Activated CD8-positive, alpha-beta T cell treated with anti-CD3 and anti-CD28 coated beads, Interleukin-2, amount 10 ng/mL, durations not matched to agents 7 days and 5 days (primary cell): ENCODE measurements around the gene SLC38A10. TPM values are rescaled to one million over a fixed set of nuclear protein-coding genes. Genes with fewer than 3 reads are reported as not detected.
"Not testable (repeated sequence)": the region's sequence is repeated elsewhere in the genome, so short reads cannot be mapped to it uniquely, and the experiment has no call there.

ENCODE experiments used
- ATAC-seq: fragments of 150-1000 bp; cut with Tn5 transposase; one replicate; pipeline ENCODE4 v1.10.0; 2021; ENCODE audit warnings: moderate library complexity
- CTCF ChIA-PET: fragments of 350-600 bp; sonication (Branson Sonifier 250); formaldehyde crosslinking; loops from one replicate; lab custom pipeline; 2021; ENCODE audit warnings: antibody characterized with exemption; lab: Charles Lee
- POLR2A ChIA-PET: fragments of 350-600 bp; sonication (Branson Sonifier 250); formaldehyde crosslinking; loops from one replicate; lab custom pipeline; 2021; ENCODE audit warnings: antibody characterized with exemption; lab: Charles Lee
- DNase-seq: peaks from one replicate; pipeline ENCODE4 v3.0.0-alpha.2; 2020
- H3K27ac Mint-ChIP-seq: one replicate; pipeline ENCODE4 v1.8.0; 2021; ENCODE audit warnings: mild to moderate bottlenecking, mixed read lengths
- H3K27me3 Mint-ChIP-seq: one replicate; pipeline ENCODE4 v1.8.0; 2021; ENCODE audit warnings: low read depth, mixed read lengths
- H3K36me3 Mint-ChIP-seq: one replicate; pipeline ENCODE4 v1.8.0; 2021; ENCODE audit warnings: low read depth, mixed read lengths
- H3K4me1 Mint-ChIP-seq: one replicate; pipeline ENCODE4 v1.8.0; 2021; ENCODE audit warnings: low read depth, mixed read lengths
- H3K4me3 Mint-ChIP-seq: one replicate; pipeline ENCODE4 v1.8.0; 2021; ENCODE audit warnings: mild to moderate bottlenecking, mixed read lengths
- H3K9me3 Mint-ChIP-seq: one replicate; pipeline ENCODE4 v1.8.0; 2022; ENCODE audit warnings: mixed read lengths; ENCODE audit not compliant: insufficient read depth
- total RNA-seq, 2 experiments: library from RNA; stranded (reverse); gene quantifications; one replicate each; pipeline ENCODE4 v1.2.3, GENCODE V29; 2021

SLC38A10 gene
- total RNA-seq, 2 experiments from 2014 or later: 78.5 to 83.5 TPM

DNA sequence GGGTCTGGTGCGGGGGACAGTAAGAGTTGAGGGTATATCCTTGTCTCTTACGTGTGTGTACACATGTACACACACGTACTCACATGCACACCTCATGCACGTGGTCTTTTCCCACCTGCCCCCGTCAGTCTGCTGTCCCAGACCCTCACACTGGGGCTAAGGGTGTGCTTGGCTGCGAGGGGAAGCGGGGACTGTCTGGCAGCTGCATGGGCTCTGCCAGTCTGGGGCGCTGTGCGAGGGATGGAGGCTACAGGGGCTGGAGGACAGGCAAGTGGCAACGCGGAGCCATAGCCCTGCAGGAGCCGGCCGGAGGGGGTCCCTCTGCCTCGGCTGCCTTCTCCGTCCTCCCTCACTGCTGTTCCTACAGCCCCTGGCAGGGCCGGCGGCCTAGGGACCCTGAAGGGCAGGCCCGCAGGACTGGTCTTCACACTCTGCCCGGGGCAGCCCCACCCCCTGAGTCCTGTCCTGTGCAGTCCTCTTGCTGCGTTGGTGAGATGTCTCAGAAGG lies 20.8 kb upstream of the SLC38A10 start:
- H3K27me3 Mint-ChIP-seq: peaks cover 3% of the 10 kb centered on the region
- H3K4me1 Mint-ChIP-seq: no peaks in the 10 kb centered on the region
- H3K4me3 Mint-ChIP-seq: no peak overlapping the region
- no peak overlapping the region for H3K27ac Mint-ChIP-seq
- ATAC-seq: no peak
- no peaks in the 10 kb centered on the region for H3K9me3 Mint-ChIP-seq
- H3K36me3 Mint-ChIP-seq: no peaks in the 10 kb centered on the region
- ChIA-PET CTCF (no interaction called here), POLR2A (no interaction called here)
- DNase-seq: no peak

DNA sequence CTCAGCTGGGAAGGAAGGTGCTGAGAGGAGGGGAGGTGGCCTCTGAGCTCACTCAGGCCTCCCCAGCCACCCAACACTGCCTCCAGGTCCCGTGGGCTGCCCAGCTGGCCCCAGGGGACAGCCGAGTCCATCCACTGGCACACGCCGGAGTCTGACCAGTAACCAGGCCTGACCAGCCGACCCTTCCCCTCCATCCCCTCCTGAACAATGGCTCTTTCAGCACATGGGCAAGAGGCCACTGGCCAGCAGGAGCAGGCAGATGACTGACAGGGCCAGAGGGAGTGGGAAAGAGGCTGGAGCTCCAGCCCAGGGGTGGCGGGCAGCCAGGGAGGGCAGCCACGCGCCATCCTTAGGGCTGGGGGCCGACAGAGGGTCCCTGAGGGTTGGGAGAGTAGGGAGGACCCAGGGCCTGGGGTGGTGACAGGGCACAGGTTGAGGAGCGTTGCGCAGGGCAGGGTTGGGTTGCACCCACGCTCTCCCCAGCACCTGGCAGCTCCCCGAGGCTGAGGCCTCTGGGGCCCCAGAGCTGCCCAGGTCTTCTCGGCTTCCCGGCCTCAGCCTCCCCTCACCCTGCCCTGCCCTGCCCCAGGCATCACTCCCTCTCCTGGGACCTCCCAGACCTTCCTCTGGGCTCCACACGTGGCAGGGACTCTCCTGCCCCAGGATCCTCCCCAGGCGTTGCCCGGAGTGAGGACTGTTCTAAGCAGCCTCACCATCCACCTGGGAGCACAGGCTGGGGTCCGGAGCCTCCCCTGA lies 20.2 kb upstream of the SLC38A10 start:
- DNase-seq (no peak), ATAC-seq (no peak)
- no peaks in the 10 kb centered on the region for H3K4me1 Mint-ChIP-seq
- H3K4me3 Mint-ChIP-seq: no peak overlapping the region
- no peak overlapping the region for H3K27ac Mint-ChIP-seq
- CTCF ChIA-PET: interaction anchor here (2.3 kb wide), 1 partner anchor 8 kb away, joined by 6 read pairs; no protein-coding TSS in a partner anchor
- POLR2A ChIA-PET: no interaction called here
- peaks cover 3% of the 10 kb centered on the region for H3K27me3 Mint-ChIP-seq
- H3K9me3 Mint-ChIP-seq: no peaks in the 10 kb centered on the region
- no peaks in the 10 kb centered on the region for H3K36me3 Mint-ChIP-seq

DNA sequence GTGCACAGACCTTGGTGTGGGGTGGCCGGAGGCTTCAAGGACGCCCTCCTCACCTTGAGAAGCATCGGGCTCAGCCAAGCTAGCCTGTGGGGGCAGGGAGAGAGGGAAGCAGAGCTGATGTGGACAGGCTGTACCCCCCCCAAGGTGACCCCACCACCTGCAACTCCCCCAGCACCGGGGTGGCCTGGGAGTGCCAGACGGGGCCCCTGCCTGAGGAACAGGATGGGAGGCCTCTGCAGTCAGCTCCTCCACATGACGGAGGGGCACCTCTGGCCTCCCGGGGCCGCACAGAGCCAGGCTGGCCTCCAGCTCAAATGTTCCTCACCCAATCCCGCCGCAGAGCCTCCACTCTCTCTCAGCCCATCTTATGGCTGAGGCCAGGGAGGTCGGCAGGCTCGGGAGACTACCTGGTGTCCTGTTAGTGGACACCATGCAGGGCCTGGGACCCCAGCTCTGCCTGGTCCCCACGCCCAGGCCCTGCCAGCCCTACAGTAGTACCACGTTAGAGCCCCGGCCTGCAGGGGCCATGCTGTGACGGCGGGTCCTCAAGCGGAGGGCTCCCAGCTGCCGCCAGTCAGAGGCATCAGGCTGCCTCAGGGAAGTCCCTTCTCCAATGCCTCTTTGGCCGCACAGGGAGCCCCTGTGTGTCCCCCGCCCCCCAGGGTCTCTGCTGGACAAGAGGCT lies 19.4 kb upstream of the SLC38A10 start:
- H3K27ac Mint-ChIP-seq: no peak overlapping the region
- ATAC-seq: no peak
- POLR2A ChIA-PET: no interaction called here

DNA sequence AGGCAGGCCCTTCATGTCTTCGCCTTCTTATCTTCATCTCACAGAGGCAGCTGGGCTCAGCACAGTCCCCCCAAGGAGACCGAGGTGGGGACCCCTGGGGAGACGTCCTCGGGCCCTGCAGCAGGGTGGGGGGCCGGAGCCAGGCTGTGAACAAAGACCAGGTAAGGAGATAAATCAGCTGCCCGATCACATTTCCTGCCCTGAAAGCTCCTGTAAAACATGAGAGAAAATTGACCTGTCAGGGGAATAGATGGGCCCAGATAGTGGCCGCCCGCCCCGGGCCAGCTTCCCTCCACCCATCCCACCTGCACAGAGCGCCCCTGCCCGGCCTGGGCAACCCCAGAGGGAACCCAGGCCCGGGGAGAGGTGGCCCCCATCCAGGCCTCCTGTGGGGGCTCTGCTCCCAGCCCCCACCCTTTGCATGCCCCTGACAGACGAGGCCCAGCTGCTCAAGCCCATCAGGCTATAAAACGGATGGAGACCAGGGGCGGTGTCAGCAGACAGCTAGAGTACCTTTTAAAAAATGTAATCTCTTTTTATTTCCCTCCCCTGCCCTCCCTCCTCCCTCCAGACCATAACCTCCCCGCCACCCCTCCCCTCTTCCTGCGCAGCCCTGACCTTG lies 18.8 kb upstream of the SLC38A10 start:
- Mint-ChIP-seq H3K9me3 (no peaks in the 10 kb centered on the region), H3K27me3 (no peaks in the 10 kb centered on the region), H3K27ac (no peak overlapping the region), H3K4me3 (no peak overlapping the region), H3K36me3 (no peaks in the 10 kb centered on the region), H3K4me1 (peaks cover 5% of the 10 kb centered on the region)
- ChIA-PET POLR2A (no interaction called here), CTCF (interaction anchor here (1.2 to 2.3 kb wide), 2 partner anchors 9 to 18 kb away, joined by 4 to 6 read pairs; no protein-coding TSS in a partner anchor)
- DNase-seq (no peak), ATAC-seq (no peak)

More for the DNA sequence above, 19.4 kb upstream of the SLC38A10 start:
- H3K27me3 Mint-ChIP-seq: peaks cover 1% of the 10 kb centered on the region
- no peaks in the 10 kb centered on the region for H3K9me3 Mint-ChIP-seq
- DNase-seq: no peak
- H3K36me3 Mint-ChIP-seq: no peaks in the 10 kb centered on the region
- no peak overlapping the region for H3K4me3 Mint-ChIP-seq
- CTCF ChIA-PET: interaction anchor here (1.2 to 2.3 kb wide), 2 partner anchors 8 to 19 kb away, joined by 4 to 6 read pairs; no protein-coding TSS in a partner anchor
- no peaks in the 10 kb centered on the region for H3K4me1 Mint-ChIP-seq

DNA sequence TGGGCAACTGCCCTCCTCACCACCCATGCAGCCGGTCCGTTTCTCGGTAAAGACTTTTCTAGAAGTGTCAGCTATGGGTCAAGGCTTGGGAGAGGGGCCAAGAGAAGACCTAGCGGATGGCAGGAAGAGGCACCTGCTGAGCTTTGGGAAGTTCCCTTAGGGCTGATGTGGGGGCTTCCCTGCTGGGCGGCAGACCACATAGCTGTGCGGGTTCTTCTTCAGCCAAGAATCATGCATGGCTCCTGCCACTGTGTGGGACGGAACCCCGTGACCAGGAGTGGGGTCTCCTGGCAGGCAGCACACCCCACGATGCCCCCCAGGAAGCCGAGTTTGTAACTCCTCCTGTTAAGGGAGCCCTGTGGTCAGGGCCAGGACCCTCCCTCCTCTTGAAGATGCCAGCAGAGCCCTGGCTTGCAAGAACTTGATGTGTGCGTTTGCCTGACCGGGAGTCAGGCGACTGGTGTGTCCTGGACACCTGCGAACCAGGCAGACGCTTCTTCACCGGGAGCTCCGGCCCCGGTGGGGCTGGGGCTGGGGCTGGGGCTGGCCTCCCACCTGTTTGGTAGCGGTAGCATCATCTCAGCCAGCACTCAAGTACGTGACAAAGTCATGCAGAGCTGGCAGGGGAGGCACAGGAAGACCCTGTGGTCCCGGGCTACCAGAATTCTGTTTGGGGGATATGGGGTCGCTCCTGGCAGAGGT lies 17.7 kb upstream of the SLC38A10 start:
- ChIA-PET CTCF (interaction anchor here (1.2 to 2.3 kb wide), 2 partner anchors 10 to 17 kb away, joined by 4 to 6 read pairs; no protein-coding TSS in a partner anchor), POLR2A (no interaction called here)
- Mint-ChIP-seq H3K36me3 (no peaks in the 10 kb centered on the region), H3K4me1 (peaks cover 6% of the 10 kb centered on the region), H3K4me3 (no peak overlapping the region), H3K27me3 (no peaks in the 10 kb centered on the region), H3K9me3 (no peaks in the 10 kb centered on the region), H3K27ac (no peak overlapping the region)
- ATAC-seq (no peak), DNase-seq (no peak)

DNA sequence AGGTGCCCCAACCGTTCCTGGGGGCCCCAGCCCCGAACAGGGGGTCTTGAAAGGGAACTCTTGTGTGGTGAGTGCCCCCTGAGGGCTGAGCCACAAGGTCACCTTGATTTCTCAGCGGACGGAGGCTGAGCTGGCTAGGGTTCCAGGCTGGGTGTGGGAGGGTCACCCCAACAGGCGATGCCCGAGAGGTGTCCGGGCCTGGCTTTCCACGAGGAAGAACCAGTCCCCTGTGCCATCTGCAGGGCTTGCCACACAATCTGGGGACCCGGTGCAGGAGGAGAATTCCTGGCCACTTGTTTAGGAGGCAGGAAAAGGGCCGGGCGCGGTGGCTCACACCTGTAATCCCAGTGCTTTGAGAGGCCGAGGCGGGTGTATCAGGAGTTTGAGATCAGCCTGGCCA lies 16.8 kb upstream of the SLC38A10 start:
- no peaks in the 10 kb centered on the region for H3K9me3 Mint-ChIP-seq
- H3K4me1 Mint-ChIP-seq: peaks cover 8% of the 10 kb centered on the region
- no peak for DNase-seq
- ChIA-PET CTCF (no interaction called here), POLR2A (no interaction called here)
- H3K4me3 Mint-ChIP-seq: no peak overlapping the region
- no peaks in the 10 kb centered on the region for H3K27me3 Mint-ChIP-seq
- no peaks in the 10 kb centered on the region for H3K36me3 Mint-ChIP-seq
- no peak for ATAC-seq
- H3K27ac Mint-ChIP-seq: no peak overlapping the region

DNA sequence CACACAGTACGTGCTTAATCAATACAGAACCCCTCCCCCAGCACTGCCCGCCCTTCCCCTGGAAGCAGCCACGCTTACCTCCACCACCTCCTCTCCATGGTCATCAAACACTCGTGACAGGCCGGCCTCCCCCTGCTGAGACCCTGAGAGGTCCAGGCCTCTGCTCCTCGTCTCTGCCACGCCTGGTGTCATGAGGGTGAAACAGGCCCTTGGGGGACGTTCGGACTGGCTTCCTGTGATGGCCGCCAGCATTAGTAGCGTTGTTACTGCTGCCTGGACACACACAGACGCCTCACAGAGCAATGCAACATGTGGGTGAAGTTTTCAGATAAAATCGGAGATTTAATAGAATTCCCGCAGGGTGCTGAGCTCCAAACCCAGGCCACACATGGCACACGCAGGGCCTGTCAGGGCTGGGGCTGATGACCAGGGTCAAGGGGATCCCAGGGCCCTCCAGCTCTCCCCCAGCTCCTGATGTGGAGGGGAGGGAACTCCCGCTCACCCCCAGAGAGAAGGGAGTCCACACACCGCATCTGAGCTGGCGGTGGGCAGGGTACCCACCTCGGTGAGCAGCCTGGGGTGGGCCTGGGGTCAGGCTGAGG lies 15.9 kb upstream of the SLC38A10 start:
- H3K4me3 Mint-ChIP-seq: no peak overlapping the region
- H3K27ac Mint-ChIP-seq: no peak overlapping the region
- POLR2A ChIA-PET: no interaction called here
- H3K4me1 Mint-ChIP-seq: peaks cover 8% of the 10 kb centered on the region
- DNase-seq: no peak
- no peaks in the 10 kb centered on the region for H3K27me3 Mint-ChIP-seq
- no peaks in the 10 kb centered on the region for H3K9me3 Mint-ChIP-seq
- H3K36me3 Mint-ChIP-seq: no peaks in the 10 kb centered on the region
- CTCF ChIA-PET: no interaction called here
- ATAC-seq: no peak

DNA sequence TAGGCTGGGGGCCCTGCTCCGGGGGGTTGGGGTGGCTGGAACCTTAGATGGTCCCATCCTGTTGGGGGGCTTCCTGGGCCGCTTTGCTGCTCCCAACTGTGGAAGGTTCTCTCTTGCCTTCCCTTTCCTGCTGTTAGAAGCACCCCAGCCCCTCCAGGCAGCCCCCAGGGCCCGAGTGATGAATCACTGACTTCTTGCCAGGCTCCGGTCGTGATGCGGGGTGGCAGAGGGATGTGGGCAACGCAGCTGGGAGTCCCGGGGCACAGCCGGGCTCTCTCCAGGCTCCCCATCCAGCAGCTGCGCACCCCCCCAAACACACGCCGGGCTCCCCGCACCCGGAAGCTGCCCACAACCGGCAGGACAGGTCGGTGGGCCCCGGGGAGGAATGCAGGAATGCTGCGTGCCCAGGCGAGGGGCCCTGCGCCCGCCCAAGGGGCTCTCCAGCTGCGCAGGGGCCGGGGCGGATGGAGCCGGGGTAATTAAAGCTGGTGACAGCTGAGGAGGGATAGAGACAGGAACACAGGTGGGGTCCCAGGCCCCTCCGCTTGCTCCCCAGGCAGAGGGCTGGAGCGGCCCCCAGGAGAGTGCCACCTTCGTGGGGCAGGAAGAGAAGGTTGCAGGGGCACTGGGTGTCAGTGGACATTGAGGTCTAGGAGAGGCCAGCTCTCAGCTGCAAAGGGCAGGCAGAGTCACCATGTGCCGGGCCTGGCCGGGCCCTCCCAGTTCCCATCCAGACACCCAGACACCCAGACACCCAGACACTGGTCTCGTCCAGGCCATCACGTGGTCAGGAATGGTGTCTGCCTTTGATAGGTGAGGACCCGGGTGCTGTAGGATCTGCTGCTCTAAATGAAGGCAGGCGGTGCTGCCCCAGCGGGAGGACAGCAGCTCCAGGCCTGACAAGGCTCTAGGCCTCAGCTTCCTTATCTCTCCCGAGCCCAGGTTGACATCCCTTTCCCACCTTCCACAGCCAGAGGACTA lies 15.0 kb upstream of the SLC38A10 start:
- no peak overlapping the region for H3K27ac Mint-ChIP-seq
- no peaks in the 10 kb centered on the region for H3K9me3 Mint-ChIP-seq
- H3K27me3 Mint-ChIP-seq: no peaks in the 10 kb centered on the region
- H3K36me3 Mint-ChIP-seq: no peaks in the 10 kb centered on the region
- ATAC-seq (no peak), DNase-seq (no peak)
- H3K4me1 Mint-ChIP-seq: peaks cover 8% of the 10 kb centered on the region
- ChIA-PET POLR2A (no interaction called here), CTCF (no interaction called here)
- no peak overlapping the region for H3K4me3 Mint-ChIP-seq

DNA sequence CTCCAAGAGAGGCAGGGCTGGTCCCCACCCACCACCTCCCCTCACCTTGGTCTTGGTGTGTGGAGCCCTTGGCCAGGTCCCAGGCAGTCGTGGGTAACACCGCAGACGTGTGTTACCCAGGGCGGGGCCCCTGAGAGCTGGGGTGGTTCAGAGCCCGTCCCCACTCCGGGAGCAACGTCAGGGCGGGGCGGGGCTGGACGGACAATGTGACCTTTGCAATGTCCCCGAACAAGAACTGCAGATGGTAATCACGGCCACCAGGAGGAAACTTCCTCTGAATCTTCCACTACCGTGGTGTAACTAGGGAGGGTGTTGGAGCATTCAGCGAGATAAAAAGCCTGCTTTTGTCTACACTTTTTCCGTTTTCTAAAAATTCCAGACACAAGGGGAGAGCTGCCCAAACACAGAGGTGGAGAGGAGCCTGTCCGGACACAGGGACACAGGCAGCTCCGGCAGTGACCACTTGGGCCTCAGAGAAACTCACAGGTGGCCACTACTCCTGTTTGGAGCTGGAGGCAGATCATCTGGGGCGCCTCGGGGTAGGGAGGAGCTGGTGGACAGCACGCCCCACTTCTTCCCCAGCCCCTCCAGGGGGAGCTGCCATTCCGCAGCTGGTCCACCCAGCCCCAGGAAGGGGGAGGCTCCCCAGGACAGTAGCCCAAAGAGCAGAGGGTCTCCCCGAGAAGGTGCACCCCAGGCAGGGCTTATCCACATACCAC lies 14.2 kb upstream of the SLC38A10 start:
- H3K27ac Mint-ChIP-seq: no peak overlapping the region
- H3K9me3 Mint-ChIP-seq: no peaks in the 10 kb centered on the region
- ChIA-PET POLR2A (no interaction called here), CTCF (no interaction called here)
- peaks cover 8% of the 10 kb centered on the region for H3K4me1 Mint-ChIP-seq
- H3K27me3 Mint-ChIP-seq: no peaks in the 10 kb centered on the region
- DNase-seq (peak; percentile 56), ATAC-seq (peak; percentile 68)
- no peak overlapping the region for H3K4me3 Mint-ChIP-seq
- H3K36me3 Mint-ChIP-seq: no peaks in the 10 kb centered on the region

DNA sequence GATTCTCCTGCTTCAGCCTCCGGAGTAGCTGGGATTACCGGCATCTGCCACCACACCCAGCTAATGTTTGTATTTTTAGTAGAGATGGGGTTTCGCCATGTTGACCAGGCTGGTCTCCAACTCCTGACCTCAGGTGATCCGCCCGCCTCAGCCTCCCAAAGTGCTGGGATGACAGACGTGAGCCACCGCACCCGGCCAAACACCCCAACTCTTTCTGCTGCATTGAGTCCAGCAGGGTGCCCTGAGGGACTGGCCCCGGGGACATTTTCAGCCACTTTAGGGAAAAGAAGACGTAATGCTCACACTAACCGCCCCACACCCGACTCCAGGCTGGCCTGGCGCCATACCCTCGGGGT lies 13.7 kb upstream of the SLC38A10 start:
- H3K27me3 Mint-ChIP-seq, H3K9me3 Mint-ChIP-seq, ATAC-seq, H3K4me3 Mint-ChIP-seq, H3K4me1 Mint-ChIP-seq, CTCF ChIA-PET, H3K27ac Mint-ChIP-seq, POLR2A ChIA-PET, H3K36me3 Mint-ChIP-seq, DNase-seq: not testable (repeated sequence)
